H1 (cell line): ENCODE measurements around the gene MSI2. TPM values are rescaled to one million over a fixed set of nuclear protein-coding genes. Genes with fewer than 3 reads are reported as not detected.

Experiments used
- CTCF ChIA-PET: fragments of 300-600 bp; sonication (Branson Sonifier 250); formaldehyde crosslinking; loops from one replicate; lab custom pipeline; 2021; ENCODE audit not compliant: partially characterized antibody; lab: Charles Lee
- POLR2A ChIA-PET: fragments of 300-600 bp; sonication (Branson Sonifier 250); formaldehyde crosslinking; loops from one replicate; lab custom pipeline; 2021; ENCODE audit warnings: inconsistent platforms; ENCODE audit not compliant: partially characterized antibody; lab: Charles Lee
- DNase-seq, 2 experiments: peaks; one replicate each; pipeline versions ENCODE4 v3.0.0 to v3.0.0-alpha.2; 2010 to 2022; ENCODE audit warnings: low spot score in 2 of 2, low read depth in 1 of 2, mixed read lengths in 1 of 2
- FAIRE-seq: peaks from 2 replicates; lab custom pipeline; 2011; peaks lifted over from hg19 to GRCh38; lab: Jason Lieb, UNC
- H2AFZ ChIP-seq: 2 replicates; pipeline ENCODE4 v1.8.1; 2012; ENCODE audit warnings: low read length, inconsistent platforms
- H2AK5ac ChIP-seq: 2 replicates; pipeline ENCODE4 v1.6.1; 2013; ENCODE audit warnings: low read depth, low read length
- H2BK120ac ChIP-seq: replicated peaks from 2 replicates; pipeline ENCODE3; 2013; ENCODE audit warnings: low read depth, low read length, inconsistent platforms
- H2BK12ac ChIP-seq: 2 replicates; pipeline ENCODE4 v1.6.1; 2013; ENCODE audit warnings: low read depth, low read length
- H2BK15ac ChIP-seq: 2 replicates; pipeline ENCODE4 v1.6.1; 2013; ENCODE audit warnings: low read length
- H2BK20ac ChIP-seq: 2 replicates; pipeline ENCODE4 v1.6.1; 2013; ENCODE audit warnings: low read length
- H2BK5ac ChIP-seq: 2 replicates; pipeline ENCODE4 v1.6.1; 2013; ENCODE audit warnings: low read depth, low read length
- H3K14ac ChIP-seq: 2 replicates; pipeline ENCODE4 v1.6.1; 2013; ENCODE audit warnings: inconsistent platforms; ENCODE audit not compliant: insufficient read length
- H3K18ac ChIP-seq: 2 replicates; pipeline ENCODE4 v1.6.1; 2013; ENCODE audit warnings: low read length; ENCODE audit errors: extremely low read depth
- H3K23ac ChIP-seq: 2 replicates; pipeline ENCODE4 v1.6.1; 2013; ENCODE audit warnings: inconsistent platforms; ENCODE audit not compliant: insufficient read length
- H3K23me2 ChIP-seq: 2 replicates; pipeline ENCODE4 v1.6.1; 2013; ENCODE audit warnings: low read depth, low read length
- H3K27ac ChIP-seq: 2 replicates; pipeline ENCODE4 v1.6.1; 2011; ENCODE audit warnings: low read depth, low read length, inconsistent platforms
- H3K27me3 ChIP-seq, 4 experiments: replicated peaks in 1 of 4; 1 replicate in 1 of 4; 2 replicates in 3 of 4; pipeline versions ENCODE4 v1.6.1 to v1.8.1; 2011 to 2013; ENCODE audit warnings: low read length in 3 of 4, mild to moderate bottlenecking in 3 of 4, inconsistent platforms in 2 of 4, mixed read lengths in 2 of 4, moderate library complexity in 1 of 4; ENCODE audit not compliant: control insufficient read depth in 3 of 4, insufficient read depth in 3 of 4; ENCODE audit errors: extremely low read depth in 1 of 4
- H3K36me3 ChIP-seq, 4 experiments: 2 replicates each; pipeline versions ENCODE4 v1.6.1 to v1.8.1; 2011 to 2013; ENCODE audit warnings: mild to moderate bottlenecking in 4 of 4, low read length in 3 of 4, moderate library complexity in 2 of 4, control low read depth in 1 of 4, inconsistent platforms in 1 of 4; ENCODE audit not compliant: insufficient read depth in 4 of 4, control insufficient read depth in 2 of 4
- H3K4ac ChIP-seq: replicated peaks from 2 replicates; pipeline ENCODE3; 2013; ENCODE audit warnings: low read length, low read depth, mixed read lengths, inconsistent platforms; ENCODE audit not compliant: insufficient read length
- H3K4me1 ChIP-seq, 4 experiments: replicated peaks in 1 of 4; 1 replicate in 1 of 4; 2 replicates in 3 of 4; pipeline versions ENCODE4 v1.6.1 to v1.8.1; 2011 to 2013; ENCODE audit warnings: low read length in 3 of 4, inconsistent platforms in 2 of 4, mixed read lengths in 1 of 4; ENCODE audit not compliant: insufficient read depth in 4 of 4, control insufficient read depth in 3 of 4
- H3K4me2 ChIP-seq, 2 experiments: 2 replicates each; pipeline versions ENCODE4 v1.6.1 to v1.8.1; 2011 to 2013; ENCODE audit warnings: low read depth in 2 of 2, low read length in 2 of 2, control low read depth in 1 of 2, inconsistent platforms in 1 of 2, mild to moderate bottlenecking in 1 of 2; ENCODE audit not compliant: insufficient read depth in 1 of 2
- H3K4me3 ChIP-seq, 4 experiments: fragments of 200-600, 300-600 bp in 1 of 4; sonication (generic), shearing (Covaris generic), sonication (Bioruptor Twin) in 1 of 4; 2 replicates each; pipeline versions ENCODE4 v1.5.1 to v1.8.1; 2011 to 2016; ENCODE audit warnings: low read length in 4 of 4, low read depth in 3 of 4, control low read depth in 2 of 4, inconsistent platforms in 2 of 4, mild to moderate bottlenecking in 2 of 4, mixed read lengths in 1 of 4, moderate library complexity in 1 of 4; ENCODE audit not compliant: insufficient read depth in 2 of 4; ENCODE audit errors: extremely low read depth in 1 of 4
- H3K56ac ChIP-seq: replicated peaks from 2 replicates; pipeline ENCODE3; 2013; ENCODE audit warnings: low read depth, mild to moderate bottlenecking, mixed read lengths, low read length, inconsistent platforms; ENCODE audit not compliant: insufficient read length
- H3K79me1 ChIP-seq: 2 replicates; pipeline ENCODE4 v1.6.1; 2013; ENCODE audit warnings: low read depth, low read length, control low read depth
- H3K79me2 ChIP-seq, 2 experiments: 2 replicates each; pipeline versions ENCODE4 v1.6.1 to v1.8.1; 2012 to 2013; ENCODE audit warnings: low read length in 2 of 2, mild to moderate bottlenecking in 2 of 2, inconsistent platforms in 1 of 2; ENCODE audit not compliant: insufficient read depth in 2 of 2, control insufficient read depth in 1 of 2
- H3K9ac ChIP-seq, 4 experiments: replicated peaks in 1 of 4; 1 replicate in 1 of 4; 2 replicates in 3 of 4; pipeline versions ENCODE4 v1.6.1 to v1.8.1; 2011 to 2013; ENCODE audit warnings: low read depth in 3 of 4, low read length in 3 of 4, control low read depth in 2 of 4, mild to moderate bottlenecking in 2 of 4, moderate library complexity in 2 of 4, inconsistent platforms in 1 of 4; ENCODE audit errors: extremely low read depth in 1 of 4
- H3K9me3 ChIP-seq, 2 experiments: 2 replicates each; pipeline versions ENCODE4 v1.6.1 to v1.8.1; 2012 to 2013; ENCODE audit warnings: mild to moderate bottlenecking in 2 of 2, moderate library complexity in 2 of 2, control low read depth in 1 of 2, inconsistent platforms in 1 of 2, low read depth in 1 of 2, low read length in 1 of 2, mixed read lengths in 1 of 2; ENCODE audit not compliant: insufficient read depth in 2 of 2
- H4K20me1 ChIP-seq, 2 experiments: replicated peaks in 1 of 2; 2 replicates each; pipeline versions ENCODE3 to v1.8.1; 2011 to 2013; ENCODE audit warnings: inconsistent platforms in 2 of 2, low read length in 2 of 2, mild to moderate bottlenecking in 1 of 2; ENCODE audit not compliant: insufficient read depth in 2 of 2, control insufficient read depth in 1 of 2
- H4K5ac ChIP-seq: 2 replicates; pipeline ENCODE4 v1.6.1; 2013; ENCODE audit warnings: low read length, low read depth, mixed read lengths, inconsistent platforms; ENCODE audit not compliant: insufficient read length
- H4K8ac ChIP-seq: 2 replicates; pipeline ENCODE4 v1.8.0; 2013; ENCODE audit warnings: mild to moderate bottlenecking, moderate library complexity, low read length, inconsistent platforms; ENCODE audit not compliant: insufficient read depth; ENCODE audit errors: extremely low read depth
- H4K91ac ChIP-seq: replicated peaks from 2 replicates; pipeline ENCODE3; 2013; ENCODE audit warnings: low read length, mixed read lengths, inconsistent platforms; ENCODE audit not compliant: insufficient read length
- TBP ChIP-seq: IDR thresholded peaks from 2 replicates; pipeline ENCODE4 v1.6.1; 2011; ENCODE audit warnings: low read depth, low read length, improper control_type of control experiment
- WGBS, 2 experiments: shearing (Covaris generic) in 1 of 2; methylation state at CpG; one replicate each; pipeline versions ENCODE4 v1.1.6 to v1.1.7; 2013 to 2015; ENCODE audit warnings: low lambda C conversion rate in 2 of 2, mixed read lengths in 2 of 2, inconsistent platforms in 1 of 2, low coverage in 1 of 2, missing lambda C conversion rate in 1 of 2; ENCODE audit not compliant: insufficient replicate concordance in 2 of 2, insufficient coverage in 1 of 2, insufficient read length in 1 of 2; ENCODE audit errors: extremely low coverage in 1 of 2, missing lambda C conversion rate in 1 of 2; 5-methylcytosine and 5-hydroxymethylcytosine counted together
- polyA plus RNA-seq, 7 experiments: library from polyadenylated mRNA; depleted of rRNA in 3 of 7; stranded (reverse) in 5 of 7; unstranded in 2 of 7; fragments of >200 nt in 5 of 7; fragments of 200-250 nt in 2 of 7; gene quantifications; 1 replicate in 5 of 7; 2 replicates in 1 of 7; 4 replicates in 1 of 7; pipeline versions ENCODE4 v1.2.1 to v1.2.3, GENCODE V29; 2011 to 2013; ENCODE audit warnings: missing spikeins in 2 of 7, mixed read lengths in 2 of 7
- total RNA-seq: library from RNA; stranded (reverse); fragmentation: NEBNext Ultra II Directional; extraction: Animal tissue kit (Norgen Biotek cat#: 25700); gene quantifications from 2 replicates; pipeline ENCODE4 v1.2.1, GENCODE V29; 2021

The MSI2 gene
- total and polyA plus RNA-seq, 2 of the 8 experiments (the other 6 are each of a cell fraction or from before 2014, with no cell fraction given): 36.7 to 80.6 TPM

GRCh38 chr17:57245786-57246185 lies 10.5 kb upstream of the MSI2 start:
- TF ChIP-seq TBP: no peak
- no peak overlapping the region for H2AFZ ChIP-seq
- 98% methylated on average over 10 of the region's 10 CpGs; no CpG with 5 or more reads in 1 of the 2 experiments for WGBS, 2 experiments

More at GRCh38 chr17:57245786-57246185, 10.5 kb upstream of the MSI2 start:
- Histone ChIP-seq H3K27me3 (no peaks in the 10 kb centered on the region), H3K36me3 (no peaks in the 10 kb centered on the region), H2BK12ac (no peak overlapping the region), H2BK15ac (no peak overlapping the region), H2BK20ac (no peak overlapping the region), H4K5ac (no peak overlapping the region), H3K79me2 (no peaks in the 10 kb centered on the region), H3K4ac (no peak overlapping the region), H3K79me1 (no peaks in the 10 kb centered on the region), H3K4me3 (no peak overlapping the region), H4K91ac (no peak overlapping the region), H3K4me2 (no peak overlapping the region), H3K23ac (no peak overlapping the region), H2AK5ac (no peak overlapping the region), H4K8ac (no peak overlapping the region), H3K56ac (no peak overlapping the region), H3K27ac (no peak overlapping the region), H2BK5ac (no peak overlapping the region), H3K4me1 (peaks cover 0 to 3% (median under 1%) of the 10 kb centered on the region in 4 experiments; a peak in 2 of 7 replicates), H3K9ac (no peak overlapping the region), H3K14ac (no peak overlapping the region), H2BK120ac (no peak overlapping the region), H3K23me2 (no peaks in the 10 kb centered on the region), H3K9me3 (no peaks in the 10 kb centered on the region), H4K20me1 (no peaks in the 10 kb centered on the region), H3K18ac (no peak overlapping the region)
- POLR2A ChIA-PET: no interaction called here
- no peak for DNase-seq
- CTCF ChIA-PET: interaction anchor here (1.3 to 4.1 kb wide), 3 partner anchors 17 to 124 kb away, joined by 3 to 38 read pairs (median 4); no protein-coding TSS in a partner anchor
- FAIRE-seq: no peak
